Measurements from ENCODE around the gene RHBDD2. TPM values are rescaled to one million over a fixed set of nuclear protein-coding genes. Genes with fewer than 3 reads are reported as not detected.

Gene RHBDD2
- total and polyA plus RNA-seq, 2 donors (not counting 3 experiments of a cell fraction or from before 2014, with no cell fraction given): 36.7 to 99.2 TPM

- Histone ChIP-seq H3K4me3 (replicated peaks in 1 of 3; ENCODE audit: insufficient read depth in 1 of 3, low read depth in 1 of 3, low read length in 3 of 3) (no peak overlapping the region), H3K9ac (replicated peaks; ENCODE audit: extremely low read depth, insufficient read depth, low read length) (no peak overlapping the region), H3K9me3 (replicated peaks; ENCODE audit: control insufficient read depth, insufficient read depth, low read length) (no peaks in the 10 kb centered on the region), H3K27ac (ENCODE audit: insufficient read depth, low read depth, low read length) (no peak overlapping the region), H3K36me3 (ENCODE audit: control insufficient read depth in 2 of 2, extremely low read depth in 1 of 2, insufficient read depth in 2 of 2, low read length in 2 of 2) (no peaks in the 10 kb centered on the region), H3K4me1 (ENCODE audit: control insufficient read depth, extremely low read depth, insufficient read depth, low read length) (peaks cover 8% of the 10 kb centered on the region), H3K9me1 (replicated peaks; ENCODE audit: control insufficient read depth, extremely low read depth, insufficient read depth, low read length) (no peaks in the 10 kb centered on the region), H2AFZ (ENCODE audit: low read depth, low read length) (no peak overlapping the region), H4K20me1 (replicated peaks; ENCODE audit: control insufficient read depth, extremely low read depth, insufficient read depth, low read length) (no peaks in the 10 kb centered on the region), H3K27me3 (ENCODE audit: control insufficient read depth in 2 of 2, insufficient read depth in 2 of 2, low read length in 2 of 2) (no peaks in the 10 kb centered on the region), H3K4me2 (ENCODE audit: insufficient read depth, low read length) (no peak overlapping the region), H3K79me2 (ENCODE audit: control insufficient read depth, insufficient read depth, low read length) (peaks cover 7% of the 10 kb centered on the region)
- DNase-seq (ENCODE audit: low read depth, low spot score) (no peak), FAIRE-seq (no peak)
- CTCF ChIA-PET: no interaction called here
- BruUV-seq (replicated peaks): no TSS peak
- dilution Hi-C loops (cut with MboI; ENCODE audit: extremely low pct_ligation_motif_present, low sequenced_read_pairs) (no loop called here), intact Hi-C loops (cut with micrococcal nuclease) (no loop called here)
- TF ChIP-seq FOS (IDR thresholded peaks at IDR 0.05; ENCODE audit: borderline replicate concordance, insufficient read depth, low read length): no peak
- POLR2A ChIA-PET: no interaction called here
Observed at GRCh38 chr7:75913437-75913836, 34.6 kb downstream of the RHBDD2 start.

- Histone ChIP-seq H3K4me3 (replicated peaks in 1 of 3; ENCODE audit: insufficient read depth in 1 of 3, low read depth in 1 of 3, low read length in 3 of 3) (peak overlapping the region; percentile 53 to 85 (median 69)), H3K4me1 (ENCODE audit: control insufficient read depth, extremely low read depth, insufficient read depth, low read length) (peaks cover 8% of the 10 kb centered on the region), H3K36me3 (ENCODE audit: control insufficient read depth in 2 of 2, extremely low read depth in 1 of 2, insufficient read depth in 2 of 2, low read length in 2 of 2) (no peaks in the 10 kb centered on the region), H3K27me3 (ENCODE audit: control insufficient read depth in 2 of 2, insufficient read depth in 2 of 2, low read length in 2 of 2) (no peaks in the 10 kb centered on the region), H3K9me3 (replicated peaks; ENCODE audit: control insufficient read depth, insufficient read depth, low read length) (no peaks in the 10 kb centered on the region), H3K79me2 (ENCODE audit: control insufficient read depth, insufficient read depth, low read length) (peaks cover 10% of the 10 kb centered on the region), H3K27ac (ENCODE audit: insufficient read depth, low read depth, low read length) (peak overlapping the region; percentile 28), H3K4me2 (ENCODE audit: insufficient read depth, low read length) (peak overlapping the region; percentile 85), H3K9ac (replicated peaks; ENCODE audit: extremely low read depth, insufficient read depth, low read length) (peak overlapping the region; percentile 71), H3K9me1 (replicated peaks; ENCODE audit: control insufficient read depth, extremely low read depth, insufficient read depth, low read length) (no peaks in the 10 kb centered on the region), H2AFZ (ENCODE audit: low read depth, low read length) (peak overlapping the region; percentile 99), H4K20me1 (replicated peaks; ENCODE audit: control insufficient read depth, extremely low read depth, insufficient read depth, low read length) (no peaks in the 10 kb centered on the region)
- TF ChIP-seq MAX (IDR thresholded peaks at IDR 0.05; ENCODE audit: insufficient read depth, insufficient read length): no peak
- TF ChIP-seq POLR2A (IDR thresholded peaks at IDR 0.05; ENCODE audit: low read depth, low read length): no peak
- TF ChIP-seq CTCF (IDR thresholded peaks at IDR 0.05; ENCODE audit: extremely low read depth in 1 of 2, insufficient read depth in 1 of 2, low read depth in 1 of 2, low read length in 2 of 2): no peak
- TF ChIP-seq EZH2 (IDR thresholded peaks at IDR 0.05; ENCODE audit: borderline replicate concordance, low read depth, low read length, severe bottlenecking): no peak
- no peak for TF ChIP-seq FOS (IDR thresholded peaks at IDR 0.05; ENCODE audit: borderline replicate concordance, insufficient read depth, low read length)
- TF ChIP-seq POLR2AphosphoS5 (IDR thresholded peaks at IDR 0.05; ENCODE audit: insufficient read depth, low read depth, low read length): no peak
- TF ChIP-seq GATA2 (IDR thresholded peaks at IDR 0.05; ENCODE audit: insufficient read depth, insufficient read length, low read depth, low read length): no peak
- TF ChIP-seq JUN (IDR thresholded peaks at IDR 0.05; ENCODE audit: borderline replicate concordance, insufficient read depth, insufficient read length, low read depth): no peak
- TF ChIP-seq MYC (IDR thresholded peaks at IDR 0.05; ENCODE audit: low read depth, low read length): no peak
- ChIA-PET CTCF (interaction anchor here (0.7 to 3.6 kb wide), 3 partner anchors 36 to 106 kb away, joined by 3 to 26 read pairs (median 6); partner anchors contain the start of gene RHBDD2), POLR2A (interaction anchor here (0.9 kb wide), 1 partner anchor 94 kb away, joined by 3 read pairs; no protein-coding TSS in a partner anchor)
- intact Hi-C loops (cut with micrococcal nuclease): loop anchor here (2.0 kb wide), 1 partner anchor 81 kb away; the partner anchor contains the start of gene TMEM120A
- BruUV-seq (replicated peaks): TSS peak; percentile 87
- FAIRE-seq (no peak), DNase-seq (ENCODE audit: low read depth, low spot score) (no peak)
- dilution Hi-C loops (cut with MboI; ENCODE audit: extremely low pct_ligation_motif_present, low sequenced_read_pairs): no loop called here
Observed at GRCh38 chr7:75914169-75914654, 35.4 kb downstream of the RHBDD2 start.
